Measurements from ENCODE around the gene RHBG. TPM values are rescaled to one million over a fixed set of nuclear protein-coding genes. Genes with fewer than 3 reads are reported as not detected.

The RHBG gene
- total RNA-seq, 1 donor from 2014 or later = not detected

GRCh38 chr1:156417401-156418020, 48.5 kb downstream of the RHBG start:
- Mint-ChIP-seq H3K36me3 (ENCODE audit: low read depth) (no peaks in the 10 kb centered on the region), H3K9me3 (ENCODE audit: low read depth) (no peaks in the 10 kb centered on the region), H3K4me1 (ENCODE audit: low read depth) (peaks cover 16% of the 10 kb centered on the region), H3K27ac (ENCODE audit: unreplicated experiment) (no peak overlapping the region), H3K27me3 (ENCODE audit: low read depth) (peaks cover 80% of the 10 kb centered on the region), H3K4me3 (ENCODE audit: unreplicated experiment) (no peak overlapping the region)
- TF ChIP-seq, protein P1, sequence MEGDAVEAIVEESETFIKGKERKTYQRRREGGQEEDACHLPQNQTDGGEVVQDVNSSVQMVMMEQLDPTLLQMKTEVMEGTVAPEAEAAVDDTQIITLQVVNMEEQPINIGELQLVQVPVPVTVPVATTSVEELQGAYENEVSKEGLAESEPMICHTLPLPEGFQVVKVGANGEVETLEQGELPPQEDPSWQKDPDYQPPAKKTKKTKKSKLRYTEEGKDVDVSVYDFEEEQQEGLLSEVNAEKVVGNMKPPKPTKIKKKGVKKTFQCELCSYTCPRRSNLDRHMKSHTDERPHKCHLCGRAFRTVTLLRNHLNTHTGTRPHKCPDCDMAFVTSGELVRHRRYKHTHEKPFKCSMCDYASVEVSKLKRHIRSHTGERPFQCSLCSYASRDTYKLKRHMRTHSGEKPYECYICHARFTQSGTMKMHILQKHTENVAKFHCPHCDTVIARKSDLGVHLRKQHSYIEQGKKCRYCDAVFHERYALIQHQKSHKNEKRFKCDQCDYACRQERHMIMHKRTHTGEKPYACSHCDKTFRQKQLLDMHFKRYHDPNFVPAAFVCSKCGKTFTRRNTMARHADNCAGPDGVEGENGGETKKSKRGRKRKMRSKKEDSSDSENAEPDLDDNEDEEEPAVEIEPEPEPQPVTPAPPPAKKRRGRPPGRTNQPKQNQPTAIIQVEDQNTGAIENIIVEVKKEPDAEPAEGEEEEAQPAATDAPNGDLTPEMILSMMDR (IDR thresholded peaks at IDR 0.05) = no peak
- no peak for DNase-seq (ENCODE audit: low spot score)

GRCh38 chr1:156418416-156419070, 49.5 kb downstream of the RHBG start:
- DNase-seq (ENCODE audit: low spot score) = no peak
- H3K4me3 Mint-ChIP-seq (ENCODE audit: unreplicated experiment) = no peak overlapping the region
- H3K36me3 Mint-ChIP-seq (ENCODE audit: low read depth) = no peaks in the 10 kb centered on the region
- H3K9me3 Mint-ChIP-seq (ENCODE audit: low read depth) = no peaks in the 10 kb centered on the region
- no peak overlapping the region for H3K27ac Mint-ChIP-seq (ENCODE audit: unreplicated experiment)
- TF ChIP-seq, protein P1 (IDR thresholded peaks at IDR 0.05) = no peak
- peaks cover 88% of the 10 kb centered on the region for H3K27me3 Mint-ChIP-seq (ENCODE audit: low read depth)
- peaks cover 16% of the 10 kb centered on the region for H3K4me1 Mint-ChIP-seq (ENCODE audit: low read depth)

DNA sequence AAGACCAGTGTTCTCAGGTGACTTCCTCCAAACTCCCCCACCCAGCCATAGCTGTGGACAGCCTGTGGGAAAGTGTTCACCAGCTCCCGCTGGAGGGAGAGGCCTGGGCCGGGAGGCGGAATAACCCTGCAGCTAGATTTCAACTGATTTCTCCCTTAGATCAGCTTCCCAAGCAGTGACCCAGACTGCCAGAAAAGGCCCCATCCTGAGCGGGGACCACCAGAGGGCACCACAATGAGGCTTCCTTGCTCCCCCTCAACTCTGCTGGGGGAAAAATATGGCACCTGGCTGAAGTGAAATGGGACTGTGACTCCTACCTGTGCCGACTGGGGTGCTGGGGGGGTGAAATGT, 50.8 kb downstream of the RHBG start:
- peaks cover 91% of the 10 kb centered on the region for H3K27me3 Mint-ChIP-seq (ENCODE audit: low read depth)

GRCh38 chr1:156420205-156421061, 51.4 kb downstream of the RHBG start:
- Mint-ChIP-seq H3K4me1 (ENCODE audit: low read depth) (peaks cover 16% of the 10 kb centered on the region), H3K27ac (ENCODE audit: unreplicated experiment) (no peak overlapping the region), H3K9me3 (ENCODE audit: low read depth) (no peaks in the 10 kb centered on the region), H3K27me3 (ENCODE audit: low read depth) (peaks cover 91% of the 10 kb centered on the region), H3K36me3 (ENCODE audit: low read depth) (no peaks in the 10 kb centered on the region), H3K4me3 (ENCODE audit: unreplicated experiment) (peak overlapping the region; percentile 49)
- TF ChIP-seq, protein P1 (IDR thresholded peaks at IDR 0.05) = no peak
- DNase-seq (ENCODE audit: low spot score) = no peak

More for the DNA sequence above, 50.8 kb downstream of the RHBG start:
- Mint-ChIP-seq H3K27ac (ENCODE audit: unreplicated experiment) (no peak overlapping the region), H3K9me3 (ENCODE audit: low read depth) (no peaks in the 10 kb centered on the region), H3K4me1 (ENCODE audit: low read depth) (peaks cover 16% of the 10 kb centered on the region), H3K4me3 (ENCODE audit: unreplicated experiment) (no peak overlapping the region), H3K36me3 (ENCODE audit: low read depth) (no peaks in the 10 kb centered on the region)
- no peak for DNase-seq (ENCODE audit: low spot score)
- TF ChIP-seq, protein P1 (IDR thresholded peaks at IDR 0.05) = peak; percentile 35

Measured in chondrocyte (in vitro differentiated cells).